Measurements from ENCODE around the gene SUPT6H. TPM values are rescaled to one million over a fixed set of nuclear protein-coding genes. Genes with fewer than 3 reads are reported as not detected.

Gene SUPT6H
- total RNA-seq, 1 experiment from 2014 or later, result 61.3 TPM

GRCh38 chr17:28743243-28744103 is 81.5 kb downstream of the SUPT6H start, which contains the start of gene TRAF4:
Gene TRAF4, plus strand, starts transcription at chr17:28744011. Its CDS starts 102 bp downstream, at chr17:28744113.
- POLR2A ChIA-PET, result interaction anchor here (0.8 to 13.5 kb wide), 9 partner anchors 9 to 209 kb away, joined by 3 to 310 read pairs (median 4); partner anchors contain the start of genes NEK8, PHF12, PROCA1 and RPL23A
- peaks cover 28% of the 10 kb centered on the region for H3K36me3 Mint-ChIP-seq
- ATAC-seq (peak; percentile 57), DNase-seq (ENCODE audit: low spot score) (peak; percentile 83)
- no peaks in the 10 kb centered on the region for H3K9me3 Mint-ChIP-seq
- H3K27me3 Mint-ChIP-seq (ENCODE audit: low read depth), result no peaks in the 10 kb centered on the region
- H3K4me3 Mint-ChIP-seq, result peak within 1 kb of the TSS; percentile 88
- CTCF ChIA-PET, result interaction anchor here (0.7 to 13.9 kb wide), 12 partner anchors 9 to 374 kb away, joined by 3 to 541 read pairs (median 4); partner anchors contain the start of genes DHRS13, NEK8, RPL23A and TLCD1
- peaks cover 39% of the 10 kb centered on the region for H3K4me1 Mint-ChIP-seq
- peak within 1 kb of the TSS; percentile 94 for H3K27ac Mint-ChIP-seq
- TF ChIP-seq FOXK1 (CRISPR knock-in tag; IDR thresholded peaks at IDR 0.05), result no peak; the same call in 1 of the 2 replicates
- TF ChIP-seq, protein P1, sequence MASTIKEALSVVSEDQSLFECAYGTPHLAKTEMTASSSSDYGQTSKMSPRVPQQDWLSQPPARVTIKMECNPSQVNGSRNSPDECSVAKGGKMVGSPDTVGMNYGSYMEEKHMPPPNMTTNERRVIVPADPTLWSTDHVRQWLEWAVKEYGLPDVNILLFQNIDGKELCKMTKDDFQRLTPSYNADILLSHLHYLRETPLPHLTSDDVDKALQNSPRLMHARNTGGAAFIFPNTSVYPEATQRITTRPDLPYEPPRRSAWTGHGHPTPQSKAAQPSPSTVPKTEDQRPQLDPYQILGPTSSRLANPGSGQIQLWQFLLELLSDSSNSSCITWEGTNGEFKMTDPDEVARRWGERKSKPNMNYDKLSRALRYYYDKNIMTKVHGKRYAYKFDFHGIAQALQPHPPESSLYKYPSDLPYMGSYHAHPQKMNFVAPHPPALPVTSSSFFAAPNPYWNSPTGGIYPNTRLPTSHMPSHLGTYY (CRISPR knock-in tag; IDR thresholded peaks at IDR 0.05), result peak; percentile 35; the same call in 1 of the 2 replicates
- no peak for TF ChIP-seq ZNF317 (CRISPR knock-in tag; IDR thresholded peaks at IDR 0.05; ENCODE audit: borderline replicate concordance, low read depth)
- TF ChIP-seq, protein P2, sequence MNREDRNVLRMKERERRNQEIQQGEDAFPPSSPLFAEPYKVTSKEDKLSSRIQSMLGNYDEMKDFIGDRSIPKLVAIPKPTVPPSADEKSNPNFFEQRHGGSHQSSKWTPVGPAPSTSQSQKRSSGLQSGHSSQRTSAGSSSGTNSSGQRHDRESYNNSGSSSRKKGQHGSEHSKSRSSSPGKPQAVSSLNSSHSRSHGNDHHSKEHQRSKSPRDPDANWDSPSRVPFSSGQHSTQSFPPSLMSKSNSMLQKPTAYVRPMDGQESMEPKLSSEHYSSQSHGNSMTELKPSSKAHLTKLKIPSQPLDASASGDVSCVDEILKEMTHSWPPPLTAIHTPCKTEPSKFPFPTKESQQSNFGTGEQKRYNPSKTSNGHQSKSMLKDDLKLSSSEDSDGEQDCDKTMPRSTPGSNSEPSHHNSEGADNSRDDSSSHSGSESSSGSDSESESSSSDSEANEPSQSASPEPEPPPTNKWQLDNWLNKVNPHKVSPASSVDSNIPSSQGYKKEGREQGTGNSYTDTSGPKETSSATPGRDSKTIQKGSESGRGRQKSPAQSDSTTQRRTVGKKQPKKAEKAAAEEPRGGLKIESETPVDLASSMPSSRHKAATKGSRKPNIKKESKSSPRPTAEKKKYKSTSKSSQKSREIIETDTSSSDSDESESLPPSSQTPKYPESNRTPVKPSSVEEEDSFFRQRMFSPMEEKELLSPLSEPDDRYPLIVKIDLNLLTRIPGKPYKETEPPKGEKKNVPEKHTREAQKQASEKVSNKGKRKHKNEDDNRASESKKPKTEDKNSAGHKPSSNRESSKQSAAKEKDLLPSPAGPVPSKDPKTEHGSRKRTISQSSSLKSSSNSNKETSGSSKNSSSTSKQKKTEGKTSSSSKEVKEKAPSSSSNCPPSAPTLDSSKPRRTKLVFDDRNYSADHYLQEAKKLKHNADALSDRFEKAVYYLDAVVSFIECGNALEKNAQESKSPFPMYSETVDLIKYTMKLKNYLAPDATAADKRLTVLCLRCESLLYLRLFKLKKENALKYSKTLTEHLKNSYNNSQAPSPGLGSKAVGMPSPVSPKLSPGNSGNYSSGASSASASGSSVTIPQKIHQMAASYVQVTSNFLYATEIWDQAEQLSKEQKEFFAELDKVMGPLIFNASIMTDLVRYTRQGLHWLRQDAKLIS (CRISPR knock-in tag; IDR thresholded peaks at IDR 0.05; ENCODE audit: borderline replicate concordance), result no peak; the same call in 1 of the 2 replicates
- TF ChIP-seq GABPB1 (CRISPR knock-in tag; IDR thresholded peaks at IDR 0.05), result no peak
- TF ChIP-seq ZNF281 (CRISPR knock-in tag; IDR thresholded peaks at IDR 0.05), result no peak
- TF ChIP-seq, protein P3, sequence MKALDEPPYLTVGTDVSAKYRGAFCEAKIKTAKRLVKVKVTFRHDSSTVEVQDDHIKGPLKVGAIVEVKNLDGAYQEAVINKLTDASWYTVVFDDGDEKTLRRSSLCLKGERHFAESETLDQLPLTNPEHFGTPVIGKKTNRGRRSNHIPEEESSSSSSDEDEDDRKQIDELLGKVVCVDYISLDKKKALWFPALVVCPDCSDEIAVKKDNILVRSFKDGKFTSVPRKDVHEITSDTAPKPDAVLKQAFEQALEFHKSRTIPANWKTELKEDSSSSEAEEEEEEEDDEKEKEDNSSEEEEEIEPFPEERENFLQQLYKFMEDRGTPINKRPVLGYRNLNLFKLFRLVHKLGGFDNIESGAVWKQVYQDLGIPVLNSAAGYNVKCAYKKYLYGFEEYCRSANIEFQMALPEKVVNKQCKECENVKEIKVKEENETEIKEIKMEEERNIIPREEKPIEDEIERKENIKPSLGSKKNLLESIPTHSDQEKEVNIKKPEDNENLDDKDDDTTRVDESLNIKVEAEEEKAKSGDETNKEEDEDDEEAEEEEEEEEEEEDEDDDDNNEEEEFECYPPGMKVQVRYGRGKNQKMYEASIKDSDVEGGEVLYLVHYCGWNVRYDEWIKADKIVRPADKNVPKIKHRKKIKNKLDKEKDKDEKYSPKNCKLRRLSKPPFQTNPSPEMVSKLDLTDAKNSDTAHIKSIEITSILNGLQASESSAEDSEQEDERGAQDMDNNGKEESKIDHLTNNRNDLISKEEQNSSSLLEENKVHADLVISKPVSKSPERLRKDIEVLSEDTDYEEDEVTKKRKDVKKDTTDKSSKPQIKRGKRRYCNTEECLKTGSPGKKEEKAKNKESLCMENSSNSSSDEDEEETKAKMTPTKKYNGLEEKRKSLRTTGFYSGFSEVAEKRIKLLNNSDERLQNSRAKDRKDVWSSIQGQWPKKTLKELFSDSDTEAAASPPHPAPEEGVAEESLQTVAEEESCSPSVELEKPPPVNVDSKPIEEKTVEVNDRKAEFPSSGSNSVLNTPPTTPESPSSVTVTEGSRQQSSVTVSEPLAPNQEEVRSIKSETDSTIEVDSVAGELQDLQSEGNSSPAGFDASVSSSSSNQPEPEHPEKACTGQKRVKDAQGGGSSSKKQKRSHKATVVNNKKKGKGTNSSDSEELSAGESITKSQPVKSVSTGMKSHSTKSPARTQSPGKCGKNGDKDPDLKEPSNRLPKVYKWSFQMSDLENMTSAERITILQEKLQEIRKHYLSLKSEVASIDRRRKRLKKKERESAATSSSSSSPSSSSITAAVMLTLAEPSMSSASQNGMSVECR (CRISPR knock-in tag; IDR thresholded peaks at IDR 0.05; ENCODE audit: borderline replicate concordance), result peak; percentile 33; the same call in 1 of the 2 replicates
- TF ChIP-seq E2F1 (CRISPR knock-in tag; IDR thresholded peaks at IDR 0.05), result no peak
- TF ChIP-seq ZNF263 (CRISPR knock-in tag; IDR thresholded peaks at IDR 0.05; ENCODE audit: low read depth), result no peak
- TF ChIP-seq E2F5 (CRISPR knock-in tag; IDR thresholded peaks at IDR 0.05), result no peak
- TF ChIP-seq FOXP4 (CRISPR knock-in tag; IDR thresholded peaks at IDR 0.05), result peak; percentile 81; the same call in 1 of the 2 replicates
- no peak for TF ChIP-seq TP53 (CRISPR knock-in tag; IDR thresholded peaks at IDR 0.05)
- TF ChIP-seq TEAD4 (CRISPR knock-in tag; IDR thresholded peaks at IDR 0.05), result no peak
